Mesodermal cell (in vitro differentiated cells): ENCODE measurements around the gene SFSWAP.
"Not testable (repeated sequence)": the region's sequence is repeated elsewhere in the genome, so short reads cannot be mapped to it uniquely, and the experiment has no call there.

Source experiments
- H3K27ac ChIP-seq: 2 replicates; pipeline ENCODE4 v1.7.0; 2013; ENCODE audit warnings: mild to moderate bottlenecking, low read depth, low read length, moderate library complexity; ENCODE audit not compliant: severe bottlenecking
- H3K36me3 ChIP-seq: 2 replicates; pipeline ENCODE4 v1.7.1; 2013; ENCODE audit warnings: mild to moderate bottlenecking, low read length, moderate library complexity; ENCODE audit not compliant: control insufficient read depth, insufficient read depth
- H3K4me1 ChIP-seq: one replicate; pipeline ENCODE4 v1.7.1; 2013; ENCODE audit warnings: mild to moderate bottlenecking, low read length; ENCODE audit not compliant: insufficient read depth, control insufficient read depth, poor library complexity, severe bottlenecking
- H3K4me3 ChIP-seq: 2 replicates; pipeline ENCODE4 v1.7.0; 2013; ENCODE audit warnings: low read length, control low read depth, mild to moderate bottlenecking; ENCODE audit not compliant: insufficient read depth, poor library complexity, severe bottlenecking; ENCODE audit errors: extremely low read depth
- H3K9me3 ChIP-seq: 2 replicates; pipeline ENCODE4 v1.7.1; 2013; ENCODE audit warnings: mild to moderate bottlenecking, low read length, moderate library complexity; ENCODE audit not compliant: control insufficient read depth
- WGBS, 2 experiments: methylation state at CpG; one replicate each; pipeline ENCODE4 v1.1.5; 2013; ENCODE audit warnings: missing lambda C conversion rate in 2 of 2; ENCODE audit not compliant: insufficient coverage in 2 of 2; 5-methylcytosine and 5-hydroxymethylcytosine counted together

Gene SFSWAP

DNA sequence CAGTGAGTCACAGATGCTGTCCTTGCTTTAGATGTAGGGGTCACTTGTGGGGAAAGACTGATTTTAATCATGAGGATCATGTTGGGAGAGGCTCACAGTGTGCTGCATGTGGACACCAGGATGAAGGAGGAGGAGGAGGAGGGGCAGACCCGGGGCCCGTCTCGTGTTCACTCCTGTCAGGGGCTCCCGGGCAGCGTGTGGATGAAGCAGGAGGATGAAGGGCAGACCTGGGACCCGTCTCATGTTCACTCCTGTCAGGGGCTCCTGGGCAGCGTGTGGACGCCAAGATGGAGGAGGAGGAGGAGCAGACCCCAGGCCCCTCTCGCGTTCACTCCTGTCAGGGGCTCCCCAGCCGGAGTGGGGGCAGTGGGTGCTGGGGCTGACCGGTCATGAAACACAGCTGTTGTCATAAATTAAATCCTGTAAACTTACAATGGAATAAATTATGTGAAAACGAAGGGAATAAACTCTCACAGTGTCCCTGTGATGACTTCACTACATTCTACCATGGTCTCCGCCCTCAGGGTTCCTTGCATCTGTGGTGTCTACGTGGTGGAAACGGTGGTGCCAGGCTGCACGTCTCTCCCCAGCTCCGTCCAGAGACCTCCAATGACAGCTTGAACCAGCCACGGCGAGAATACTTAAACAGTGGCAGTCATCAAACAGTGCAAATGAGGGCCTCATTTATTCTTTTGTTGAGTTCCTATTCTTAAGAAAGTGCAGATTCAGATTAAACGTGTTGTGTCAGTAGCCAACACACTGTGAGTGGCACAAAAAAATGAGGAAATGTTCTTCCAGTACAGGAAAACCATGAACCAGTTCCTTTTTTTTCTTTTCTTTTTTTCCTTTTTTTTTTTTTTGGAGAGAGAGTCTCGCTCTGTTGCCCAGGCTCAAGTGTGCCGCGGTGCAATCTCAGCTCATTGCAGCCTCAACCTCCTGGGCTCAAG, 37.7 kb upstream of the SFSWAP start:
- H3K36me3 ChIP-seq, result no peaks in the 10 kb centered on the region
- no peaks in the 10 kb centered on the region for H3K9me3 ChIP-seq
- H3K4me1 ChIP-seq, result no peaks in the 10 kb centered on the region
- H3K4me3 ChIP-seq, result no peak overlapping the region
- H3K27ac ChIP-seq, result no peak overlapping the region
- WGBS, 2 experiments, result 88 to 92% methylated on average over 18 to 19 of the region's 24 CpGs

DNA sequence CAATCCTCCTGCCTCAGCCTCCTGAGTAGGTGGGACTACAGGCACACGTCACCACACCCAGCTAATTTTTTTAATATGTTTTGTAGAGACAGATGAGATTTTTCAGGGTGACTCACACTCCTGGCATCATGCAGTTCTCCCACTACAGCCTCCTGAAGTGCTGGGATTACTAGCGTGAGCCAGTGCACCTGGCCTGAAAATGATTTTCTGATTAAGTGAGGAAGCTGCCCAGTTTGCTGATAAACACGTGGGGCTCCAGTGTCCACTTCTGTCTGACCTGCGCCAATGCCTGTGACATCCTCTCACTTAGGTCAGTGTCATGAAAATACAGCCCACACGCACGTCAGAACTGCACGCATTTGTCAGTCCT, 37.0 kb upstream of the SFSWAP start:
- Histone ChIP-seq H3K36me3 (no peaks in the 10 kb centered on the region), H3K9me3 (no peaks in the 10 kb centered on the region), H3K4me3 (no peak overlapping the region), H3K27ac (no peak overlapping the region), H3K4me1 (no peaks in the 10 kb centered on the region)
- 89 to 94% methylated on average over 5 to 6 of the region's 7 CpGs for WGBS, 2 experiments

- Histone ChIP-seq H3K9me3 (no peaks in the 10 kb centered on the region), H3K4me3 (no peak overlapping the region), H3K36me3 (no peaks in the 10 kb centered on the region), H3K27ac (no peak overlapping the region), H3K4me1 (no peaks in the 10 kb centered on the region)
- 79 to 86% methylated on average over 4 to 5 of the region's 6 CpGs for WGBS, 2 experiments
These were observed 36.5 kb upstream of the SFSWAP start for GRCh38 chr12:131674373-131674772.

GRCh38 chr12:131675126-131676080, 35.5 kb upstream of the SFSWAP start:
- H3K36me3 ChIP-seq, result no peaks in the 10 kb centered on the region
- no peaks in the 10 kb centered on the region for H3K9me3 ChIP-seq
- H3K27ac ChIP-seq, result no peak overlapping the region
- H3K4me3 ChIP-seq, result no peak overlapping the region
- no peaks in the 10 kb centered on the region for H3K4me1 ChIP-seq
- 85 to 87% methylated on average over 16 to 17 of the region's 21 CpGs for WGBS, 2 experiments

DNA sequence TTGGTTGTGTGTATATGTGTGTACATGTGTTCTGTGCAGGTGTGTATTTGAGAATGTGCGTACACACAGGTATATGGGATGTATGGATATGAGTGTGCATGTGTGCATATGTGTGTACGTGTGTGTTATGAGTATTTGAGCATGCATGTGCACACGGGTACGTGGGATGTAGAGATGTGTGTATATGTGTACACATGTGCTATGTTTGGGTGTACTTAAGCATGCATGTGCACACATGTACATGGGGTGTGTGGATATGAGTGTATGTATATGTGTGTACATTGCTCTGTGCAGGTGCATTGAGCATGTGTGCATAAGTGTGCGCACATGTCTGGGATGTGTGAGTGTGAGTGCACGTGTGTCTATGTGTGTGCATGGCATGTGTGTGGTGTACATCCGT, 34.3 kb upstream of the SFSWAP start:
- 78 to 82% methylated on average over 4 to 7 of the region's 7 CpGs for WGBS, 2 experiments
- Histone ChIP-seq H3K36me3 (no peaks in the 10 kb centered on the region), H3K27ac (no peak overlapping the region), H3K9me3 (no peaks in the 10 kb centered on the region), H3K4me3 (no peak overlapping the region), H3K4me1 (no peaks in the 10 kb centered on the region)

- not testable (repeated sequence) for H3K36me3 ChIP-seq, H3K27ac ChIP-seq, H3K9me3 ChIP-seq, H3K4me3 ChIP-seq, H3K4me1 ChIP-seq
- whole genome bisulfite sequencing, 2 experiments, result 92 to 100% methylated on average over 3 of the region's 6 CpGs
These were observed 33.8 kb upstream of the SFSWAP start for GRCh38 chr12:131677067-131677466.

GRCh38 chr12:131677699-131678098, 33.2 kb upstream of the SFSWAP start:
- no peaks in the 10 kb centered on the region for H3K36me3 ChIP-seq
- H3K27ac ChIP-seq, result no peak overlapping the region
- no peaks in the 10 kb centered on the region for H3K4me1 ChIP-seq
- WGBS, 2 experiments, result 87 to 96% methylated on average over 10 to 12 of the region's 15 CpGs
- no peaks in the 10 kb centered on the region for H3K9me3 ChIP-seq
- H3K4me3 ChIP-seq, result no peak overlapping the region

DNA sequence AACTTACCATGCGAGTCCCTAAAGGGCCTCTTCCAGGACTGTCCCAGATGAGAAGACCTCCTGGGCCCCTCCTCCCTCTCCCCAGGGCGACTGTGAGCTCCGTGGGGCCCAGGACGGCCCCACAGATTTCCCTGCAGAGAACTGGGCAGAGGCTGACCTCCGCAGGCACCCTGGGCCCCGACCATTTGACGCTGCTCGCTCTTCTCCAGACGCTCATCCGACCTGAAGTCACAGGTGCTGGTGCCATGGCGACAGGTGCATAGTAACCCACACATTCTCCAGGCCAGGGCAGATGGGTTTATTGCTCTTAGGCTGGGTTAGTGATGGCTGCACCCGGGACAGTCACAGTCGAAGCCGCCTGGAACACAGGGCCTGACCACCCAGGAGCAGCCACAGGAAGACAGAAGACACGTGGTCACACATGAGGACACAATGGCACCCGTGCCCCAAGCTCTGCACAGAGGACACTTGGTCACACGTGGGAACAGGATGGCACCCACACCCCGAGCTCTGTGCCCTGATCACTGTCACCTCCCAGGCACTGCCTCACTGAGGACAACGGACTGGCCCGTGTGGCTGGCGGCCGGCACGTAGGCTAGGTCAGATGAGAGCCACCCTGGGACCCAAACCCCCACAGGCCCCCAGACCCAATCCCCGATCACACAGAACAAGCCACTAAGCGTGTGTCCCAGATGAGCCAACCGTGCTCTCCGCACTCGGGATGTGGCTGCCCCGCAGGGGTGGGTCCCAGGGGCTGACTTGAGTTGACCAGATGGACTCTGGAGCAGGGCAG, 32.3 kb upstream of the SFSWAP start:
- H3K27ac ChIP-seq, H3K4me3 ChIP-seq, H3K9me3 ChIP-seq, H3K4me1 ChIP-seq, H3K36me3 ChIP-seq: not testable (repeated sequence)
- 91 to 92% methylated on average over 17 to 24 of the region's 29 CpGs for WGBS, 2 experiments

DNA sequence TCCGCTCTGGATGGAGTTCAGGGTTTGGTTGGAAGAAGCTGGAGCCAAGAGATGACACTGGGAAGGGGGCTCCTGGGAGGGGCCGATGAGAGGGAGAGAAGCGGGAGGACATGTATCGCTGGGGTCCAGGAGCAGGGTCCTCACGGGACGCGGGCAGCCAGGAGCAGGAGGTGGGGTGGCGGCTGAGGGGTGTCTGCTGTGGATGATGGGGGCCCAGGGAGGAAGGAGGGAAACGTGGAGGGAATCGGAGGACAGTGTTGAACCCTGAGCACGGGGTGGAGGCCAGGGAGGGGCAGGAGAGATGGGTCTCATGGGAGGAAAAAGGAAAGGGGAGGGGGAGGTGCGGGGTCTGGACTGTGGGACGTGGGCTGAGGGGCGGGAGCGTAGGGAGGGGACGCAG, 31.7 kb upstream of the SFSWAP start:
- not testable (repeated sequence) for H3K4me1 ChIP-seq, H3K27ac ChIP-seq, H3K4me3 ChIP-seq, H3K9me3 ChIP-seq, H3K36me3 ChIP-seq
- 100% methylated on average over 1 of the region's 16 CpGs for WGBS, 2 experiments

DNA sequence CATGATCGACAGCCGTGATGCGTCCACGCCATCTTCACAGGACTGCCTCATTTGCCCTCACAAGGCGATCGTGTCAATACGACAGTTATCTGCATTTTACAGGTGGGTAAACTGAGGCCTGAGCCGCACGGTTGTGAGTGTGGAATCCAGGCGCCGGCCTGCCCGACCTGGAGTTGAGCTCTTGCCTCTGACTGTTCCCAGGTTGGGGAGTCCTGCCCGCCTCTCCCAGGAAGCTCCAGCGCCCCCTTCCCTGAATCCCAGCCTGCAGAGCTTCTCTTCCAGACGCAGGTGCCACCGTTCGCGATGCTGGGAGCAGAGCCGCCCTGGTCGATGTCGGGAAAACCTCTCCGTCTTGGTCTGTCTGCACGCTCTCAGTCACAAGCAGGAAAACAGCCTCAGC, 31.1 kb upstream of the SFSWAP start:
- H3K9me3 ChIP-seq, H3K4me3 ChIP-seq, H3K4me1 ChIP-seq, H3K36me3 ChIP-seq, H3K27ac ChIP-seq: not testable (repeated sequence)
- WGBS, 2 experiments, result 89% methylated on average over 6 of the region's 23 CpGs; no CpG with 5 or more reads in 1 of the 2 experiments
